ENCODE measurements around the gene ADAMTS17.

Gene ADAMTS17

GRCh38 chr15:100338971-100339444, 2.8 kb downstream of the ADAMTS17 start:
- DNase-seq = peak; percentile 65 to 78

DNA sequence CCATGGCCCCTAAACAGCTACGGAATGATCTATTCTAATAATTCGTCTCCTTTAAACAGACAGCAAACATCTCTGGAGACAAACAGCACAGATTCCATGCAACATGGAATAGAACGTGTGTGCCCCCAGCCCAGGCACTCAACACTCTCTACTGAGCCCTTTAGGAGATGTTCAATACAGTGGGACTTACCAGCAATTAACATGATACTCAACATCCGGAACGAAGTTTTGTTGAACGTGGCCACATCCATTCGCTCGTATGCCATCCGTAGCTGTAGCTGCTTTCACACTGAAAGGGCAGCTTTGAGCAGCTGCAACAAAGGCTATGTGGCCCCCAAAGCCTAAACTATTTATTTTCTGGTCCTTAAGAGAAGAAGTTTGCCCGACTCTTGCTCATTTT, 3.5 kb downstream of the ADAMTS17 start:
- DNase-seq = no peak

- no peak for DNase-seq
Measured at GRCh38 chr15:100337096-100338044, 4.4 kb downstream of the ADAMTS17 start.

DNA sequence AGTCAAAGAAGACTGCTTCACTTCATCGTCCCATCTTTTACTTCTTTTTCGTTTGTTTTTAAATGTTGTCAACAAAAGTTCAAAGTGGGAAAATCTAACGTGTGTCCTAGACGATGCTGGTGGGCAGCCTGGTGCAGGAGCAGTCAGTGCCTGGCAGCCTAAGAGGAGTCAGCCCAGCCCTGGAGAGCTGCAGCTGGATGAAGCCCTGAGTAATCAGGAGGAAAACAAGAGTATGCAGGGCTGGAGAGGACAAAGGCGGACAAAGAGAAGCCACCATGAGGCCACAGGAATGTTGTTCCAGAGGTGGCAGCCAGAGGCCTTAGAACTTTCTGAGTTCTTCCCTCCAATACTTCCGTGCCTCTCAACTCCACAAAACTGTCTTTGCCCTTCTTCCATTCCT, 5.7 kb downstream of the ADAMTS17 start:
- DNase-seq = no peak

DNA sequence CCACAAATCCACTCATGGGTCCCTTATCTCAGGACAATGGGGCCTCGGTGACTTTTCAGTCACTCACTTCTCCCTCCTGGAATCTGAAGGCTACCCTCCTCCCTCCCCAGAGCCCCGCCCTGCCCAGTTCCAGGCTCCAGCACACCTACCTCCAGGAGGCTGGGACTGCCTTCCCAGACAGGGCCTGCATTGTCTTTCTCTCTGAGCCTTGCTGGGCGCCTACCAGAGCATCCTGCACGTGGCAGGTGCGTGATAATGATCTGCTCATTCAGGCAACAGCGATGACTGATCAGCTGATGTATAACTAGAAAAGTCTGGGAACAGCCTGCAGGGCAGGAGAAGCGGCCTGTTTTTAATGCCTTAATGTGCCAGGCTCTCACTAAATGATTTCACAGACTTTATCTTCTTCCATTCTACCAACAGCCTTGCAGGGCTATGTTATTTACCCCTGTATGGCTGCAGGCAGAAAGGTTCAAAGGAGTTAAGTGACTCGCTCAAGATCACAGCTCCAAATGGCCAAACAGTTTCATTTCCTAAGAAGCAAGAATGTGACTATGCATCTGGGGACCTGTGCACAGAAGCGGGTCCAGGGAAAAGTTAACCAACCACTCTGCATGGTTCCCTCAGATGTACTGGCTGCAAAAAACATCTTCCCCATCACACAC, 6.3 kb downstream of the ADAMTS17 start:
- DNase-seq = no peak

- DNase-seq = no peak
Measured at GRCh38 chr15:100334905-100335304, 6.9 kb downstream of the ADAMTS17 start.

GRCh38 chr15:100334456-100334855, 7.3 kb downstream of the ADAMTS17 start:
- no peak for DNase-seq

GRCh38 chr15:100334015-100334414, 7.8 kb downstream of the ADAMTS17 start:
- no peak for DNase-seq

GRCh38 chr15:100333236-100333635, 8.5 kb downstream of the ADAMTS17 start:
- DNase-seq = no peak

GRCh38 chr15:100332721-100333120, 9.1 kb downstream of the ADAMTS17 start:
- no peak for DNase-seq

DNA sequence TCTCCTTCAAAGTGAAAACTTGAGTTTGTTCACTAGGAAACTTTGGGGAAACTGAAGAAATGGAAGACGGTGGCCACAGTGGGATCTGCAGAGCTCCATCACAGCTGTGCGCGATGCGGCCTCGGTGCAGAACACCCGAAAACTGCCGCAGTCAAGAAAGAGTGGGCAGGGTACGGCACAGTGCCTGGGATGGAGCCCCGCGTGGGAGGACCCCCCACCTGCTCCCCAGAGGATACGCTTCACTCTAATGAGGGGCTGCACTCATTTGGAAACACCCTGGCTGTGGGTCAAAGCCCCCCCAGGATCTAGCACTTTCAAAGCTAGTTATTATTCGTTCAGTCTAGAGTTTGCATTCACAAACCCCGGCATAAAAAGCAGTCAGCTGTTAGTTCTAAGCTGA, 9.5 kb downstream of the ADAMTS17 start:
- no peak for DNase-seq

GRCh38 chr15:100330629-100331215, 11.1 kb downstream of the ADAMTS17 start:
- peak; percentile 33 to 48 for DNase-seq

DNA sequence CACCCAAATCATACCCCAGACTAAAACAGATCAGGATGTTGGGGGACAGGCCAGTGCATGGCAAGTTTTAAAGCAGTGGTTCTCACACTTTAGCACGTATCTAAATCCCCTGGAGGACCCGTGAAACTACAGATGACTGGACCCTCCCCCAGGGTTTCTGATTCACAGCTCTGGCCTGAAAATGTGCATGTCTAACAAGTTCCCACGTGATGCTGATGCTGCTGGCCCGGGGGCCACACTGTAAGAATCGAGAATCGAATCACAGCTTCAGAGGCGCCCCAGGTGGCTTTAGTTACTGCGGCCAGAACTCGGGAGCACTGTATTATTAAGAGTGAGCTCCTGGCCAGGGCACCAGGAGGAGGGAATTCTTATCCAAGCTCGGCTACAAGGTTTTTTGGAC, 11.6 kb downstream of the ADAMTS17 start:
- no peak for DNase-seq

DNA sequence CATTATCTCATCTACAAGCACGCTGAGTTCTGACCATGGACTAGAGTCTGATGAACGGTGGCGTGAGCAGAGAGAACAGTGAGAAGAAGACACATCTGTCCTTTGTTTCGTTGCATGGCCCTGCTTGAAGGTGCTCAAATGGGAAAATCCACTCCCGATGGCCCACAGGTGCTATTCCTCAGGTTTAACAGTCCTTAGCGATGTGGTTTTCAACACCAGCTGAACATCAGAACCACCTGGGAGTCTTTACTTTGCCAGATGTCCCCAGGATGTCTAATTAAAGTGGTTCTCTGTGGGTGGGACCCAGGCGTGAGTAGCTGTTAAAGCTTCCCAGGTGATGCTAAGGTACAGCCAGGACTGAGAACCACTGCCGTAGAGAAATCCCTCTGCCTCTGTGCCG, 13.0 kb downstream of the ADAMTS17 start:
- no peak for DNase-seq

GRCh38 chr15:100318880-100319279, 22.9 kb downstream of the ADAMTS17 start:
- DNase-seq = no peak

DNA sequence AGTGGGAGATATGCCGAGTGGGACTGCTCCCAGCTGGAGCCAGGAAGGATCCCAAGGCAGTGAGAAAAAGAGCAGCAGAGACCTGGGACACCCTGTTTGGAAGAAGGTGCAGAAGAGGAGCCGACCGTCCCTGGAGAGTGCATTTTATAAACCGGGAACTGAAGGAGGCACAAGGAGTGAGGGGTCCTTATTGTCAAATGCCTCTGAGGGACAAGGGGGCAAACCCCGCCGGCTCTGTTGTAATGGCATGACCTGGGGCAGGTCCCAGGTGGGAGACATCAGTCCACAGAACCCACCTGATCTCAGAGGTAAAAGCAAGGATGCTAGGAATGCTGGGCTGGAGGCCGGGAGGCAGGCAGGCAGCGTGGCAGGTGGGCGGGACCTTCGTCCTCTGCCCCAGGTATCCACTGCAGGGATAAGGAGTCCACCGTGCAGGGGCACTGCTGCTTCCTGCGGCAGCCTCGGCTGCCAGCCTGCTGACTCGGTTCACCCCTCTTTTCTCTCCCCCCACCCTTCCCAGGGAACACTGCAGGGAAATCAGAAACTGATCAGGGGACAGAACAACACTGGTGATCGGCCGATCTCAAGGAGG, 26.9 kb downstream of the ADAMTS17 start:
- DNase-seq = no peak

DNA sequence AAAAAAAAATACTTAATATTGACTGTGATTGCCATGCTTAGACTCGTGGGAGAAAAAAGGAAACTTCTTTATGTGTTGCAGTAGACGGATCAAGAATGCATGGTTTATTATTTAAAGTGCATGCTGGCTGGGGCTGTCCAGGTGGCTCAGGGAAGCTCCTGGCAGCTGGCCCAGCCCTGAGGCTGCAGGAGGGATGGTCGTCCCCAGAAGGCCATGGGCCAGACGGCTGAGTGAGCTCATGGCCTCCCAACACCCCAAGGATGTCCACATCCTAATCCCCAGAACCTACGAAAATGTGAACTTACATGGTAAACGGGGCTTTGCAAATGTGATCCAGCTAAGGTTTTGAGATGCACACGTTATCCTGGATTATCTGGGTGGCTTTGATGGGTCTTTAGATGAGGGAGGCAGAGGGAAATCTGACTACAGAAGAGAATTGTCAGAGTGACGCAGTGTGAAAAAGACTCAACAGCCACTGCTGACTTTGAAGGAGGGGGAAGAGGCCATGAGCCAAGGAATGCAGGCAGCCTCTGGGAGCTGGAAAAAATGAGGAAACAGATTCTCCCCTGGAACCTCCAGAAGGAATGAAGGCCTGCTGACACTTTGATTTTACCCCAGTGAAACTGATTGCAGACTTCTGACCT, 29.8 kb downstream of the ADAMTS17 start:
- no peak for DNase-seq

- DNase-seq = no peak
Measured at GRCh38 chr15:100311154-100311625, 30.6 kb downstream of the ADAMTS17 start.

- DNase-seq = no peak
Measured at GRCh38 chr15:100310513-100311153, 31.1 kb downstream of the ADAMTS17 start.

DNA sequence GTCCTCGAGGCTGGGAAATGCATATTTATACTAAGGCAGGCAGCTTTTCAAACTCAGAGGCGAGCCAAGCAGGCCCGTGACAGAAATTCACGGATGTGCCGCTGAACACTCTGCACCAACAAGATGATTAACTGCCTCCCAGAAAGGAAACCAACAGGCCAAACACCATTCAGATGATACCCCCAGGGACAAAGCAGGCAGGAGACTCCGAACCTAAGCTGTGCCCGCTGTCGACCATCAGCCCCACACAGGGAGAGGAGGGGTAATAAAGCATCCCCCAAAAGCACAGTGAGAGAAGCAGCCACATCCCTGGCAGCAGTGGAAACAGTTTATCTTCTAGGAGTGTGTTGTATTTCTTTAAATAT, 31.8 kb downstream of the ADAMTS17 start:
- DNase-seq = no peak

- no peak for DNase-seq
Measured at GRCh38 chr15:100309109-100310040, 32.4 kb downstream of the ADAMTS17 start.

Measured in CD4-positive, alpha-beta T cell treated with Interleukin-1 beta for 1 hour (primary cell).